K562 (cell line): Measurements from ENCODE around the gene ZNF83. TPM values are rescaled to one million over a fixed set of nuclear protein-coding genes. Genes with fewer than 3 reads are reported as not detected.

Source experiments
- ATF6 ChIP-seq: sonication (generic); formaldehyde crosslinking; IDR thresholded peaks from 2 replicates; pipeline ENCODE4 v1.4.0; 2020; ENCODE audit warnings: mild to moderate bottlenecking, missing genetic modification reagents
- CAMTA2 ChIP-seq: fragments of 250-450 bp; sonication (Bioruptor Pico); conservative IDR thresholded peaks from 2 replicates; pipeline ENCODE4 v1.5.1; 2022
- CBFB ChIP-seq: sonication (generic); formaldehyde crosslinking; IDR thresholded peaks from 2 replicates; pipeline ENCODE4 v1.4.0; 2020; ENCODE audit warnings: mild to moderate bottlenecking, missing genetic modification reagents
- HES1 ChIP-seq: fragments of 450-650 bp; IDR thresholded peaks from 2 replicates; pipeline ENCODE4 v1.6.1; 2016; ENCODE audit warnings: low read depth, mild to moderate bottlenecking, moderate library complexity
- KAT7 ChIP-seq: sonication (generic); formaldehyde crosslinking; IDR thresholded peaks from 2 replicates; pipeline ENCODE4 v1.8.0; 2022; ENCODE audit warnings: missing genetic modification reagents, mild to moderate bottlenecking, borderline replicate concordance
- POLR2A ChIP-seq: fragments of 450-650 bp; conservative IDR thresholded peaks from 2 replicates; pipeline ENCODE4 v1.6.1; 2016
- POLR2H ChIP-seq: IDR thresholded peaks from 2 replicates; pipeline ENCODE4 v1.6.1; 2016; ENCODE audit warnings: missing genetic modification characterization, low read depth, mild to moderate bottlenecking, control low read depth, missing compliant biosample characterization, moderate library complexity
- TGIF2 ChIP-seq: sonication (generic); formaldehyde crosslinking; IDR thresholded peaks from 2 replicates; pipeline ENCODE4 v1.8.1; 2022; ENCODE audit warnings: mild to moderate bottlenecking, missing genetic modification reagents, moderate library complexity
- ZBTB11 ChIP-seq, 3 experiments: fragments of 200-800 bp in 1 of 3; fragments of 250-450 bp in 1 of 3; fragments of 450-650 bp in 1 of 3; sonication (Bioruptor Pico) in 1 of 3; sonication (Bioruptor generic) in 1 of 3; formaldehyde crosslinking in 1 of 3; IDR thresholded peaks; 2 replicates each; pipeline versions ENCODE4 v1.6.1 to v1.8.0; 2016 to 2022; ENCODE audit warnings: mild to moderate bottlenecking in 2 of 3, missing genetic modification characterization in 2 of 3, missing compliant biosample characterization in 1 of 3, moderate library complexity in 1 of 3
- ZFX ChIP-seq: sonication (generic); formaldehyde crosslinking; IDR thresholded peaks from 2 replicates; pipeline ENCODE4 v1.8.0; 2022; ENCODE audit warnings: mild to moderate bottlenecking, missing genetic modification reagents, moderate library complexity
- ZNF76 ChIP-seq: fragments of 250-450 bp; sonication (Bioruptor Pico); IDR thresholded peaks from 2 replicates; pipeline ENCODE4 v1.4.0; 2020; ENCODE audit warnings: mild to moderate bottlenecking, moderate library complexity, borderline replicate concordance
- ZNF778 ChIP-seq: fragments of 450-650 bp; formaldehyde crosslinking; IDR thresholded peaks from 2 replicates; pipeline ENCODE4 v1.4.0; 2020; ENCODE audit warnings: mild to moderate bottlenecking, moderate library complexity
- polyA plus RNA-seq, 8 experiments: library from polyadenylated mRNA; depleted of rRNA in 4 of 8; stranded (reverse) in 5 of 8; unstranded in 3 of 8; fragments of >200 nt; fragmentation: Nextera tagmentation in 2 of 8; fragmentation: Illumina TruSeq in 1 of 8; extraction: Ambion mirVana in 2 of 8; extraction: Trizol in 1 of 8; gene quantifications; 2 replicates each; pipeline versions ENCODE4 v1.2.1 to v1.2.3, GENCODE V29; 2011 to 2014; ENCODE audit warnings: inconsistent platforms in 1 of 8, missing spikeins in 1 of 8
- total RNA-seq, 7 experiments: library from RNA; depleted of rRNA in 6 of 7; stranded (reverse); fragments of >200 nt in 6 of 7; fragmentation: Illumina TruSeq in 2 of 7; extraction: Trizol in 2 of 7; gene quantifications; 2 replicates each; pipeline versions ENCODE4 v1.2.1 to v1.2.3, GENCODE V29; 2011 to 2021; ENCODE audit warnings: low replicate concordance in 1 of 7
- TF ChIP-seq, protein P1 (sequence below): conservative IDR thresholded peaks from 2 replicates; pipeline ENCODE4 v1.6.1; 2011; ENCODE audit warnings: low read depth, mild to moderate bottlenecking, low read length; ENCODE audit not compliant: control insufficient read depth
- TF ChIP-seq, protein P2 (sequence below): sonication (generic); formaldehyde crosslinking; IDR thresholded peaks from 2 replicates; pipeline ENCODE4 v1.8.1; 2023; ENCODE audit warnings: missing genetic modification reagents, mild to moderate bottlenecking, borderline replicate concordance

ZNF83 gene
- total and polyA plus RNA-seq, 9 of the 15 experiments (the other 6 are each of a cell fraction or from before 2014, with no cell fraction given), result 18.6 to 74.3 (median 51.9) TPM

DNA sequence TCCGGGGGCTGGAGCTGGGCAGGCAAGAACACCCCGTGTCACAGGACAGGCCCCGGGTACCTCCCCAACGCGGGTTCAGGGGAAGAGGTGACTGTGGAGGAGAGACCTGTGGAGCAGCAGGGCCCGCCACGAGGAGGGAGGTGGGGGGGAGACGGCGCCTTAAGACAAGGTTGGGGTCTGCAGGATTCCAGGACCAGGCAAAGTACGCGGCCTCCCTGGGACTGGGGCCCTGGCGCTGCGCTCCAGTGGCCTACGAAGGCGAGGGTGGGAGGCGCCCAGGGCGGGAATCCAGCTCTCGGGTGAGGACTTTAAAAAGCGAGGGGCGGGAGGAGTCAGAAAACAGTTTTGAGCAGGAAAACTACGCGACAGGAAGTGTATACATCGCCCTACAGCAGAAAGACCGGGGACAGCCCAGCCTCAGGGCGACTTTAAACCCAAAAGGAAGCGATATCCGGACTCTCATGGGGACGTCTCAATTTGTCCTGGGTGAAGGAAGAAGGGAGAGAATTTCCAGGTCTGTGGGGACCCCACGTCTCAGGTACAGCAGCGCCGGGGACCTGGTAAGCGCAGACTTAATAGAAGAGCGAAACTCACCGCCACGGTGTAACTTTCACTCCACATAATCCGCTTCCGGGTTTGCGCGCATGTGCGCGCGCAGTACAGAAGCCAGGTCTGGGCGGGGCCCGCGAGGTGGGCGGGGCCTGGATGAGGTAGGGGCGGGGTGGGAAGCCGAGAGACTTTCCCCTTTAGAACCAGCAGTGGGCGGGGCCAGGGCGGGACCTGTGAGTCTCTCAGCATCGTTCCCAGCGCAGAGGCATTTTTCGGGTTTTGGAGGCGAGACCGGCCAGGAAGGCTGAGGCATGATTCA is at the start of gene ZNF83 (continued):
- TF ChIP-seq, protein P1, sequence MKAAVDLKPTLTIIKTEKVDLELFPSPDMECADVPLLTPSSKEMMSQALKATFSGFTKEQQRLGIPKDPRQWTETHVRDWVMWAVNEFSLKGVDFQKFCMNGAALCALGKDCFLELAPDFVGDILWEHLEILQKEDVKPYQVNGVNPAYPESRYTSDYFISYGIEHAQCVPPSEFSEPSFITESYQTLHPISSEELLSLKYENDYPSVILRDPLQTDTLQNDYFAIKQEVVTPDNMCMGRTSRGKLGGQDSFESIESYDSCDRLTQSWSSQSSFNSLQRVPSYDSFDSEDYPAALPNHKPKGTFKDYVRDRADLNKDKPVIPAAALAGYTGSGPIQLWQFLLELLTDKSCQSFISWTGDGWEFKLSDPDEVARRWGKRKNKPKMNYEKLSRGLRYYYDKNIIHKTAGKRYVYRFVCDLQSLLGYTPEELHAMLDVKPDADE, result no peak
- TF ChIP-seq CBFB (CRISPR knock-in tag), result no peak
- no peak for TF ChIP-seq CAMTA2 (CRISPR knock-in tag)
- TF ChIP-seq ZNF778 (CRISPR knock-in tag), result no peak
- peak; percentile 83 for TF ChIP-seq POLR2H (tag)
- TF ChIP-seq HES1, result no peak
- TF ChIP-seq ATF6 (CRISPR knock-in tag), result no peak
- TF ChIP-seq ZFX (CRISPR knock-in tag), result peak; percentile 58
- no peak for TF ChIP-seq ZNF76
- TF ChIP-seq, protein P2, sequence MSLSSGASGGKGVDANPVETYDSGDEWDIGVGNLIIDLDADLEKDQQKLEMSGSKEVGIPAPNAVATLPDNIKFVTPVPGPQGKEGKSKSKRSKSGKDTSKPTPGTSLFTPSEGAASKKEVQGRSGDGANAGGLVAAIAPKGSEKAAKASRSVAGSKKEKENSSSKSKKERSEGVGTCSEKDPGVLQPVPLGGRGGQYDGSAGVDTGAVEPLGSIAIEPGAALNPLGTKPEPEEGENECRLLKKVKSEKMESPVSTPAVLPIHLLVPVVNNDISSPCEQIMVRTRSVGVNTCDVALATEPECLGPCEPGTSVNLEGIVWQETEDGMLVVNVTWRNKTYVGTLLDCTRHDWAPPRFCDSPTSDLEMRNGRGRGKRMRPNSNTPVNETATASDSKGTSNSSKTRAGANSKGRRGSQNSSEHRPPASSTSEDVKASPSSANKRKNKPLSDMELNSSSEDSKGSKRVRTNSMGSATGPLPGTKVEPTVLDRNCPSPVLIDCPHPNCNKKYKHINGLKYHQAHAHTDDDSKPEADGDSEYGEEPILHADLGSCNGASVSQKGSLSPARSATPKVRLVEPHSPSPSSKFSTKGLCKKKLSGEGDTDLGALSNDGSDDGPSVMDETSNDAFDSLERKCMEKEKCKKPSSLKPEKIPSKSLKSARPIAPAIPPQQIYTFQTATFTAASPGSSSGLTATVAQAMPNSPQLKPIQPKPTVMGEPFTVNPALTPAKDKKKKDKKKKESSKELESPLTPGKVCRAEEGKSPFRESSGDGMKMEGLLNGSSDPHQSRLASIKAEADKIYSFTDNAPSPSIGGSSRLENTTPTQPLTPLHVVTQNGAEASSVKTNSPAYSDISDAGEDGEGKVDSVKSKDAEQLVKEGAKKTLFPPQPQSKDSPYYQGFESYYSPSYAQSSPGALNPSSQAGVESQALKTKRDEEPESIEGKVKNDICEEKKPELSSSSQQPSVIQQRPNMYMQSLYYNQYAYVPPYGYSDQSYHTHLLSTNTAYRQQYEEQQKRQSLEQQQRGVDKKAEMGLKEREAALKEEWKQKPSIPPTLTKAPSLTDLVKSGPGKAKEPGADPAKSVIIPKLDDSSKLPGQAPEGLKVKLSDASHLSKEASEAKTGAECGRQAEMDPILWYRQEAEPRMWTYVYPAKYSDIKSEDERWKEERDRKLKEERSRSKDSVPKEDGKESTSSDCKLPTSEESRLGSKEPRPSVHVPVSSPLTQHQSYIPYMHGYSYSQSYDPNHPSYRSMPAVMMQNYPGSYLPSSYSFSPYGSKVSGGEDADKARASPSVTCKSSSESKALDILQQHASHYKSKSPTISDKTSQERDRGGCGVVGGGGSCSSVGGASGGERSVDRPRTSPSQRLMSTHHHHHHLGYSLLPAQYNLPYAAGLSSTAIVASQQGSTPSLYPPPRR, result no peak
- no peak for TF ChIP-seq KAT7 (CRISPR knock-in tag)
- TF ChIP-seq TGIF2 (CRISPR knock-in tag), result no peak
- peak; percentile 91 for TF ChIP-seq POLR2A
- no peak for TF ChIP-seq ZBTB11 (CRISPR knock-in tag; IDR thresholded peaks at IDR 0.05)
